ENCODE results near the gene ANKRD28.

DNA sequence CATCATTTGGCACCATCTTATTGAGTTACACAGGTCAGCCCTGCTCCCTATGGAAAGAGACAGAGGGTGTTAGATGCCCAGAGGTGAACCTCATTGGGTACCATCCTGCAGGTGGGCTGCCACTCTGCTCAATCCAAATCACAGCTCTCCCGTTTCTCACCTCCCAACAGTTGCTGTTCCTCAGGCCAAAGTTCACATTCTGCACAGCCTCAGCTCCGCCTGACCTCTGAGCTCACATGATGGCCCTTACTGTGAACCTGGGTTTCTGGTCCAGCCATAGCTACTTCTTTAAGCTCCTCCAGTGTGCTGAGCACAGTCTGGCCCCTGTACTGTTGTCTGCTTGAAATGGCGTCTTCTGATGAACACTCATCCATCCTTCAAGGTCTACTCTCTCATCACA is 148.4 kb downstream of the ANKRD28 start:
- TF ChIP-seq SP1 (IDR thresholded peaks at IDR 0.05) (no peak), FOXA1 (IDR thresholded peaks at IDR 0.05) (no peak), CTBP1 (IDR thresholded peaks at IDR 0.05; ENCODE audit: borderline replicate concordance) (no peak), FOXK2 (IDR thresholded peaks at IDR 0.05) (no peak)
- TF ChIP-seq, protein P1, sequence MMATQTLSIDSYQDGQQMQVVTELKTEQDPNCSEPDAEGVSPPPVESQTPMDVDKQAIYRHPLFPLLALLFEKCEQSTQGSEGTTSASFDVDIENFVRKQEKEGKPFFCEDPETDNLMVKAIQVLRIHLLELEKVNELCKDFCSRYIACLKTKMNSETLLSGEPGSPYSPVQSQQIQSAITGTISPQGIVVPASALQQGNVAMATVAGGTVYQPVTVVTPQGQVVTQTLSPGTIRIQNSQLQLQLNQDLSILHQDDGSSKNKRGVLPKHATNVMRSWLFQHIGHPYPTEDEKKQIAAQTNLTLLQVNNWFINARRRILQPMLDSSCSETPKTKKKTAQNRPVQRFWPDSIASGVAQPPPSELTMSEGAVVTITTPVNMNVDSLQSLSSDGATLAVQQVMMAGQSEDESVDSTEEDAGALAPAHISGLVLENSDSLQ (IDR thresholded peaks at IDR 0.05): no peak

Data from HEK293T (cell line).